HCT116 (cell line): Measurements from ENCODE around the gene UBE2R2.
"Not testable (repeated sequence)": the region's sequence is repeated elsewhere in the genome, so short reads cannot be mapped to it uniquely, and the experiment has no call there.

Source experiments
- EZH2 ChIP-seq: fragments of 200-600 bp; sonication (generic); IDR thresholded peaks from 2 replicates; pipeline ENCODE4 v1.6.1; 2017; ENCODE audit warnings: antibody characterized with exemption, mixed run types
- RAD21 ChIP-seq: IDR thresholded peaks from 2 replicates; pipeline ENCODE4 v1.6.1; 2012; ENCODE audit warnings: low read depth, mild to moderate bottlenecking
- SP1 ChIP-seq: IDR thresholded peaks from 2 replicates; pipeline ENCODE4 v1.6.1; 2012; ENCODE audit warnings: low read depth
- TF ChIP-seq, protein P1 (sequence below): IDR thresholded peaks from 2 replicates; pipeline ENCODE4 v1.6.1; 2012
- TF ChIP-seq, protein P2 (sequence below), 3 experiments: fragments of 200-600 bp in 1 of 3; sonication (generic) in 1 of 3; IDR thresholded peaks in 2 of 3; conservative IDR thresholded peaks in 1 of 3; 2 replicates each; pipeline ENCODE4 v1.5.1; 2012 to 2017; ENCODE audit warnings: low read depth in 2 of 3, low read length in 2 of 3, antibody characterized with exemption in 1 of 3, borderline replicate concordance in 1 of 3, control low read depth in 1 of 3, mild to moderate bottlenecking in 1 of 3, mixed read lengths in 1 of 3, mixed run types in 1 of 3, moderate library complexity in 1 of 3; ENCODE audit not compliant: insufficient read depth in 1 of 3
- TF ChIP-seq, protein P3 (sequence below): IDR thresholded peaks from 2 replicates; pipeline ENCODE4 v1.6.1; 2012; ENCODE audit warnings: low read depth

DNA sequence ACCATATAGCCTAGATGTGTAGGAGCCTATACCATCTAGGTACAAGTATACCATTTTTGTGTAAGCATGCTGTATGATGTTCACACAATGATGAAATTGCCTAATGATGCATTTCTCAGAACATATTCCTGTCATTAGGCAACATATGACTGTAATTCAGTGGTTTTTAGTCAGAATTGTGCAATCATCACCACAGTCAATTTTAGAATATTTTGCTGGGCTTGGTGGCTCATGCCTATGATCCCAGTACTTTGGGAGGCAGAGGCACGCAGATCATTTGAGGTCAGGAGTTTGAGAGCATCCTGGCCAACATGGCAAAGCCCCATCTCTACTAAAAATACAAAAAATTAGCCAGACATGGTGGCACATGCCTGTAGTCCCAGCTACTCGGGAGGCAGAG is 19.3 kb downstream of the UBE2R2 start:
- TF ChIP-seq, protein P1, sequence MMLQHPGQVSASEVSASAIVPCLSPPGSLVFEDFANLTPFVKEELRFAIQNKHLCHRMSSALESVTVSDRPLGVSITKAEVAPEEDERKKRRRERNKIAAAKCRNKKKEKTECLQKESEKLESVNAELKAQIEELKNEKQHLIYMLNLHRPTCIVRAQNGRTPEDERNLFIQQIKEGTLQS, result not testable (repeated sequence)
- TF ChIP-seq, protein P2, sequence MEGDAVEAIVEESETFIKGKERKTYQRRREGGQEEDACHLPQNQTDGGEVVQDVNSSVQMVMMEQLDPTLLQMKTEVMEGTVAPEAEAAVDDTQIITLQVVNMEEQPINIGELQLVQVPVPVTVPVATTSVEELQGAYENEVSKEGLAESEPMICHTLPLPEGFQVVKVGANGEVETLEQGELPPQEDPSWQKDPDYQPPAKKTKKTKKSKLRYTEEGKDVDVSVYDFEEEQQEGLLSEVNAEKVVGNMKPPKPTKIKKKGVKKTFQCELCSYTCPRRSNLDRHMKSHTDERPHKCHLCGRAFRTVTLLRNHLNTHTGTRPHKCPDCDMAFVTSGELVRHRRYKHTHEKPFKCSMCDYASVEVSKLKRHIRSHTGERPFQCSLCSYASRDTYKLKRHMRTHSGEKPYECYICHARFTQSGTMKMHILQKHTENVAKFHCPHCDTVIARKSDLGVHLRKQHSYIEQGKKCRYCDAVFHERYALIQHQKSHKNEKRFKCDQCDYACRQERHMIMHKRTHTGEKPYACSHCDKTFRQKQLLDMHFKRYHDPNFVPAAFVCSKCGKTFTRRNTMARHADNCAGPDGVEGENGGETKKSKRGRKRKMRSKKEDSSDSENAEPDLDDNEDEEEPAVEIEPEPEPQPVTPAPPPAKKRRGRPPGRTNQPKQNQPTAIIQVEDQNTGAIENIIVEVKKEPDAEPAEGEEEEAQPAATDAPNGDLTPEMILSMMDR (IDR thresholded peaks at IDR 0.05 in 2 of 3, conservative IDR thresholded peaks at IDR 0.05 in 1 of 3; ENCODE audit: borderline replicate concordance in 1 of 3, insufficient read depth in 1 of 3, low read depth in 2 of 3, low read length in 2 of 3), result not testable (repeated sequence)
- TF ChIP-seq RAD21, EZH2, SP1: not testable (repeated sequence)
- TF ChIP-seq, protein P3, sequence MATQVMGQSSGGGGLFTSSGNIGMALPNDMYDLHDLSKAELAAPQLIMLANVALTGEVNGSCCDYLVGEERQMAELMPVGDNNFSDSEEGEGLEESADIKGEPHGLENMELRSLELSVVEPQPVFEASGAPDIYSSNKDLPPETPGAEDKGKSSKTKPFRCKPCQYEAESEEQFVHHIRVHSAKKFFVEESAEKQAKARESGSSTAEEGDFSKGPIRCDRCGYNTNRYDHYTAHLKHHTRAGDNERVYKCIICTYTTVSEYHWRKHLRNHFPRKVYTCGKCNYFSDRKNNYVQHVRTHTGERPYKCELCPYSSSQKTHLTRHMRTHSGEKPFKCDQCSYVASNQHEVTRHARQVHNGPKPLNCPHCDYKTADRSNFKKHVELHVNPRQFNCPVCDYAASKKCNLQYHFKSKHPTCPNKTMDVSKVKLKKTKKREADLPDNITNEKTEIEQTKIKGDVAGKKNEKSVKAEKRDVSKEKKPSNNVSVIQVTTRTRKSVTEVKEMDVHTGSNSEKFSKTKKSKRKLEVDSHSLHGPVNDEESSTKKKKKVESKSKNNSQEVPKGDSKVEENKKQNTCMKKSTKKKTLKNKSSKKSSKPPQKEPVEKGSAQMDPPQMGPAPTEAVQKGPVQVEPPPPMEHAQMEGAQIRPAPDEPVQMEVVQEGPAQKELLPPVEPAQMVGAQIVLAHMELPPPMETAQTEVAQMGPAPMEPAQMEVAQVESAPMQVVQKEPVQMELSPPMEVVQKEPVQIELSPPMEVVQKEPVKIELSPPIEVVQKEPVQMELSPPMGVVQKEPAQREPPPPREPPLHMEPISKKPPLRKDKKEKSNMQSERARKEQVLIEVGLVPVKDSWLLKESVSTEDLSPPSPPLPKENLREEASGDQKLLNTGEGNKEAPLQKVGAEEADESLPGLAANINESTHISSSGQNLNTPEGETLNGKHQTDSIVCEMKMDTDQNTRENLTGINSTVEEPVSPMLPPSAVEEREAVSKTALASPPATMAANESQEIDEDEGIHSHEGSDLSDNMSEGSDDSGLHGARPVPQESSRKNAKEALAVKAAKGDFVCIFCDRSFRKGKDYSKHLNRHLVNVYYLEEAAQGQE, result not testable (repeated sequence)
